Duodenal mucosa (tissue), 2 donors: ENCODE measurements around the gene RPS19BP1.
"Not testable (repeated sequence)": the region's sequence is repeated elsewhere in the genome, so short reads cannot be mapped to it uniquely, and the experiment has no call there.

Experiments used
- H3K27ac ChIP-seq: one replicate; pipeline ENCODE4 v1.7.0; 2013; ENCODE audit warnings: low read depth, low read length
- H3K27me3 ChIP-seq, 2 donors: one replicate each; pipeline ENCODE4 v1.7.0; 2013; ENCODE audit warnings: low read length in 2 of 2, control low read depth in 1 of 2; ENCODE audit not compliant: insufficient read depth in 2 of 2, control insufficient read depth in 1 of 2
- H3K36me3 ChIP-seq, 2 donors: one replicate each; pipeline ENCODE4 v1.7.0; 2013; ENCODE audit warnings: low read length in 2 of 2, control low read depth in 1 of 2; ENCODE audit not compliant: insufficient read depth in 2 of 2, control insufficient read depth in 1 of 2
- H3K4me1 ChIP-seq, 2 donors: one replicate each; pipeline ENCODE4 v1.7.0; 2013; ENCODE audit warnings: low read length in 2 of 2, control low read depth in 1 of 2; ENCODE audit not compliant: insufficient read depth in 2 of 2, control insufficient read depth in 1 of 2
- H3K4me3 ChIP-seq, 2 donors: one replicate each; pipeline ENCODE4 v1.7.0; 2013; ENCODE audit warnings: low read length in 2 of 2, low read depth in 1 of 2
- H3K9ac ChIP-seq, 2 donors: one replicate each; pipeline ENCODE4 v1.7.0; 2013; ENCODE audit warnings: low read length in 2 of 2, low read depth in 1 of 2
- H3K9me3 ChIP-seq, 2 donors: one replicate each; pipeline ENCODE4 v1.7.0; 2013; ENCODE audit warnings: low read length in 2 of 2, control low read depth in 1 of 2; ENCODE audit not compliant: control insufficient read depth in 1 of 2

Gene RPS19BP1

DNA sequence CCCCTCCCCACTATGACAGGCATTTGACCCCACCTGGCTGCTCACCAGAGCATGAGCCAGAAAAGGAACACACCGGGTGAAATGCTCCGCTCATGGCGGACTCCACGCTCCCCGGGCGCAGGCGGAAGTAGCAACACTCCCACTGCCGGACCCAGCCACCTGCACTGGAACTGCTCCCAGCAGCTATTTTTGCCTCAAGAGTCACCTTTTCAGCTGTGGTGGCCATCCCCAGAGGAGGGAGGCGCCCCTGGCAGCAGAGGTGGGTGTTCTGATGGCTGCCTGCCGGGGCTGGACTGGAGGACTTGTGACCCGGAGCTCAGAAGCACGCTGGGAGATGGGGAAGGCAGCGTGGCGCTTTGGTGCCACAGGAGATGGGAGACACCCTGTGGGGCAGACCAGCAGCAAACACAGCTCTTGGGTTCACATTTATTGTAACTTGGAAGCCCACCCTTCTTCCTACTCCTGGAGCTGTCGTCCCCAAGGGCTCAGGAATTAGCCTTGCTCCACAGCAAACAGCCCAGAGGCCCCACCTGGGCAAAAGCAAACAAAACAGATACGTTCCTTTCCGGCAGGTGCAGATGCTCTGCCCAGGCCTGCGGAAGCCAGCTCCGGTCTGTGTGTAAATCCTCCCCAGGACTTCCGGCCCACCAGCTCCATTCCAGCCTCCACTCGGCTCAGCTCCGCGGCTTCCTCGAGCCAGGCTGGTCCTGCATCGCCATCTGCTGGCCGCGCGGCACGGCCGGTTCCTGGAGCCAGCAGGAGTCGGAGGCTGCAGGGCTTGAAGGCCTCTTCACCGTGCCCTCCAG, 3.7 kb downstream of the RPS19BP1 start:
- Histone ChIP-seq H3K36me3 (peaks cover 15 to 33% of the 10 kb centered on the region in 2 donors), H3K9ac (peak overlapping the region; percentile 35 to 43), H3K27me3 (no peaks in the 10 kb centered on the region), H3K4me3 (peak overlapping the region; percentile 10 to 65), H3K4me1 (peaks cover 47 to 68% of the 10 kb centered on the region in 2 donors), H3K9me3 (no peaks in the 10 kb centered on the region), H3K27ac (peak overlapping the region; percentile 69)

DNA sequence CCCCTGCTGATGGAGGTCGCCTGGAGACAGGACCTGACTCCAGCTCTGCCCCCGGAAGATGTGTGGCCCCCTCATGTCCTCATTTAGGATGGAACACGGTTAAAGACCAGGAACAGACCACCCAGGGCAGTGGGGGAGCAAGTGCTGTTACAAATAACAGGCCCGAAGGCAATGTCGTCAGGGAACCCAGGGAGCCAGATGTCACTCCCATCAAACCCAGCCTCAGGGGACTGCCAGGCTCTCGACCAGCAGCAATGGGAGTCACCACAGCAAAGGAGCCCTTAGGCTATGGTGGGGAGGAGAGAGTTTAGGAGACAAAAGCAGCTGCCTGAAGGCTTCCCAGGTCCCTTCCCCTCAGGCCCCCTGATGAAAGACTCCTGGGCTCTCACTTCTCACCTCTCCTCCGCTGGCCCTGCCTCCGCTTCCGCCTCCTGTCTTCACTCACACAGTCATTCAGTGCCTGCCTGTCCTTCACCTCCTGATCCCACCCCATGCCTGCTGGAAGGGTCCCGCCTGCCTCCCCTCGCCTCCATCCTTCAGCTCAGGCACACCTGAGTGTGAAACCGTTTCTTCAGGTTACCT, 4.4 kb downstream of the RPS19BP1 start:
- Histone ChIP-seq H3K4me1 (peaks cover 49 to 71% of the 10 kb centered on the region in 2 donors), H3K4me3 (peak overlapping the region; percentile 10 to 65), H3K9ac (peak overlapping the region; percentile 35 to 43), H3K27ac (peak overlapping the region; percentile 69), H3K9me3 (no peaks in the 10 kb centered on the region), H3K27me3 (no peaks in the 10 kb centered on the region), H3K36me3 (peaks cover 18 to 37% of the 10 kb centered on the region in 2 donors)

- no peaks in the 10 kb centered on the region for H3K9me3 ChIP-seq
- H3K4me1 ChIP-seq, result peaks cover 56 to 77% of the 10 kb centered on the region in 2 donors
- no peaks in the 10 kb centered on the region for H3K27me3 ChIP-seq
- peak overlapping the region in 1 of 2 donors; percentile 1 for H3K4me3 ChIP-seq
- peak overlapping the region; percentile 1 to 43 for H3K9ac ChIP-seq
- peaks cover 24 to 44% of the 10 kb centered on the region in 2 donors for H3K36me3 ChIP-seq
- H3K27ac ChIP-seq, result no peak overlapping the region
Measured at GRCh38 chr22:39527481-39527961, 5.0 kb downstream of the RPS19BP1 start.

GRCh38 chr22:39526736-39527171, 5.8 kb downstream of the RPS19BP1 start:
- H3K4me3 ChIP-seq, result no peak overlapping the region
- peaks cover 54 to 81% of the 10 kb centered on the region in 2 donors for H3K4me1 ChIP-seq
- H3K36me3 ChIP-seq, result peaks cover 26 to 51% of the 10 kb centered on the region in 2 donors
- no peak overlapping the region for H3K27ac ChIP-seq
- H3K27me3 ChIP-seq, result no peaks in the 10 kb centered on the region
- H3K9ac ChIP-seq, result peak overlapping the region in 1 of 2 donors; percentile 1
- no peaks in the 10 kb centered on the region for H3K9me3 ChIP-seq

GRCh38 chr22:39525658-39525975, 6.9 kb downstream of the RPS19BP1 start:
- H3K27me3 ChIP-seq, result no peaks in the 10 kb centered on the region
- no peaks in the 10 kb centered on the region for H3K9me3 ChIP-seq
- H3K9ac ChIP-seq, result no peak overlapping the region
- H3K4me3 ChIP-seq, result no peak overlapping the region
- H3K36me3 ChIP-seq, result peaks cover 33 to 54% of the 10 kb centered on the region in 2 donors
- H3K4me1 ChIP-seq, result peaks cover 43 to 74% of the 10 kb centered on the region in 2 donors
- no peak overlapping the region for H3K27ac ChIP-seq

DNA sequence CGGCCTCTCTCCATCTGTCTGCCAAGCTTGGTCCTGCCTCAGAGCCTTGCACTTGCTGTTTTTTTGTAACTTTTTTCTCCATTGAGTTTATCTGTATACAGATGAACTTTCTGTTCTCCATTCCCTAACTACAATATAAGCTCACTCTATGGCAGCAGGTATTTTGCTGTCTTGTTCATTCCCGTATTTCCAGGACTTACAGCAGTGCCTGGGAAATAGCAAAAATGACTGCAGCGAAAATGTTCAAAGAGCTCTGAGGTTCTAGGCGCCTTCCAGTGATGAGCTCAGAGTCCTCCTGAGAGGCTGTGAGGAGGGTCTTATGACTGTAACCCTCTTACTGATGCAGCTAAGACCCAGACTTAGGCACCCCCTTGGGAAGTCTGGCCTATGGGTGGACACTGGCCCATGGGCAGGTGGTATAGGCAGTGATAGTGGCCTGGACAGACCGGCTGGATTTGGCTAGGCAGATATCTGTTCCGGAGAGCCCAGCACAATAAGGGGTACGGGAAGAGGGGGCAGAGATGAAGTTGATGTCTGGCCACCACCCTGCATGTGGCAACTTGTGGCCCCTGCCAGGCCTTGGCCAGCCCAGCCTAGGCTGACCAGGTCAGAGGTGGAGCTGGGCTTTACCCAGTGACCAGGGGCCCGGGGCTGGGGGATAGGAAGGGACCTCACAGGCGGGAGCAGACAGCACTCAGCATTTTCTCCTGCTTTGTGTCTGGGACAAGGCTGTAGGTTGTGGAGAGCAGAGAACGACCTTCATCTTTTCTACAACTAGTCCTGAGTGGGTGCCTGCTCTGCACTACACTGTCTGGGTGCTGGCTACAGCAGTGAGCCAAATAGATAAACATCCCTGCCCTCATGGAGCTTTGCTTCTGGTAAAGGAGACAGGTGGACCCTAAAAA, 7.5 kb downstream of the RPS19BP1 start:
- H3K27ac ChIP-seq, result no peak overlapping the region
- peaks cover 30 to 49% of the 10 kb centered on the region in 2 donors for H3K36me3 ChIP-seq
- no peaks in the 10 kb centered on the region for H3K9me3 ChIP-seq
- H3K27me3 ChIP-seq, result no peaks in the 10 kb centered on the region
- no peak overlapping the region for H3K9ac ChIP-seq
- no peak overlapping the region for H3K4me3 ChIP-seq
- peaks cover 38 to 68% of the 10 kb centered on the region in 2 donors for H3K4me1 ChIP-seq

GRCh38 chr22:39524089-39524752, 8.3 kb downstream of the RPS19BP1 start:
- Histone ChIP-seq H3K27ac (no peak overlapping the region), H3K4me1 (peaks cover 31 to 63% of the 10 kb centered on the region in 2 donors)

GRCh38 chr22:39522567-39523300, 9.8 kb downstream of the RPS19BP1 start:
- Histone ChIP-seq H3K27me3 (no peaks in the 10 kb centered on the region), H3K9ac (peak overlapping the region; percentile 42 to 45), H3K36me3 (peaks cover 24 to 41% of the 10 kb centered on the region in 2 donors), H3K4me3 (peak overlapping the region; percentile 93 to 94), H3K4me1 (peaks cover 28 to 55% of the 10 kb centered on the region in 2 donors), H3K9me3 (no peaks in the 10 kb centered on the region), H3K27ac (peak overlapping the region; percentile 46)

More at GRCh38 chr22:39524089-39524752, 8.3 kb downstream of the RPS19BP1 start:
- Histone ChIP-seq H3K9ac (no peak overlapping the region), H3K36me3 (peaks cover 24 to 42% of the 10 kb centered on the region in 2 donors), H3K4me3 (no peak overlapping the region), H3K27me3 (no peaks in the 10 kb centered on the region), H3K9me3 (no peaks in the 10 kb centered on the region)

GRCh38 chr22:39522091-39522490, 10.5 kb downstream of the RPS19BP1 start:
- H3K27me3 ChIP-seq, H3K9me3 ChIP-seq: not testable (repeated sequence)
- Histone ChIP-seq H3K27ac (peak overlapping the region; percentile 22), H3K36me3 (peaks cover 24 to 46% of the 10 kb centered on the region in 2 donors), H3K4me3 (peak overlapping the region; percentile 93 to 94), H3K9ac (peak overlapping the region; percentile 96 to 99), H3K4me1 (peaks cover 23 to 48% of the 10 kb centered on the region in 2 donors)
